NK-92 (cell line): ENCODE results near the gene GAPDHS.

Source experiments
- DNase-seq: peaks from one replicate; lab custom pipeline; 2025; ENCODE audit not compliant: unreplicated experiment; lab: John Stamatoyannopoulos, UW

The GAPDHS gene

GRCh38 chr19:35533201-35533821 is at the start of gene GAPDHS:
GAPDHS (plus strand) TSS chr19:35533456; CDS start chr19:35533528, 72 bp downstream.
- DNase-seq: no peak

DNA sequence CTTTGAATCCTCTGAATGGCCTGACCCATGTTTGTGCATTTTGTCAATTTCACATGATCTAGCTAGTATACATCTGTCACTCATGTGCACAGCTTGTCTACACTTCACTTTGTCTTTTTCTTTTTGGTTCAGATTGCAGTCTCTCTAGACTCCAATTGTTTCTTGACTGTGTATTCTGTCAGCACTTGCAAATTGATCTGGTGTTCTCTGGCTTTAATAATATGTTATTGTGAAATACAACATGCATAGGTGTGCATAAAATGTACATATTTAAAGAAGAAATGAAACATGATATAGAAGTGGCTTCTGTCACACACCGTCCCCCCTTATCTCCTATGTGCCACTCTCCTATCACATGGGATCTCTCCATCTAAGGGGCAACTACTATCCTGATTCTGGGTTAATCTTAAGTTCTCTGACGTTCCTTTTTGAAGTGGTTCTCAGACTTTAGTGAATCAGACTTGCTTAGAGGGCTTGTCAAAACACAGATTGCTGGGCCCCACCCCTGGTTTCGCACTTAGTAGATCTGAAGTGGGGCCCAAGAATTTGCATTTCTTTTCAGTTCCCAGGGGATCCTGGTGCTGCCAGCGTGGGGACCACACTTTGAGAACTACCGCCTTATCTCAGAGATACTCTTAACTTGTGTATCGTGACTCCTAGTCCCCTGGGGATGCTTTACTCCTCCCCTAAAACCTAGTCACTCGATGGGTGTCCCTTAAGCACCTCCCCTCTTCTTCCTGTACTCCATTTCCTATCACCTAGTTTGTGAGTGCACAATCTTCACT is 48.8 kb upstream of the GAPDHS start:
- DNase-seq: no peak

GRCh38 chr19:35486268-35486708 is 47.0 kb upstream of the GAPDHS start:
- no peak for DNase-seq

GRCh38 chr19:35487656-35488182 is 45.5 kb upstream of the GAPDHS start:
- no peak for DNase-seq

DNA sequence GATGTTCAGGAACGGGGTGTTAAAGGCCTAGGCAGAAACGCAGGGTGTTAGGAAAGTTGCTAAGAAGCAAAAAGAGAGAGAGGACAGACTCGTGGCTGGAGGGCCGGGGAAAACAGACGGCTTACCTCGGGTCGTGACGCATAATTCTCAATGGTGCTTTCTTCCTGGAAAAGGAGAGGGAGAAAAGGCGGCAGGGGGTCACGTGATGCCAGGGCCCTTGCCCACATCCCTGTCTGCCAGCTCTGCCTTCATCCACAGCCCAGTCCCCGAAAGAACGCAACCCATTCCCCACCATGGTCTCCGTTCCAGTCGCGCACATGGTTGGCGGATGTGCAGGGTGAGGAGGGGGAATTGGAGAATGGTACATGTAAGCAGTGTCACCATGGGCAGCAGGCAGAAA is 44.6 kb upstream of the GAPDHS start:
- no peak for DNase-seq

DNA sequence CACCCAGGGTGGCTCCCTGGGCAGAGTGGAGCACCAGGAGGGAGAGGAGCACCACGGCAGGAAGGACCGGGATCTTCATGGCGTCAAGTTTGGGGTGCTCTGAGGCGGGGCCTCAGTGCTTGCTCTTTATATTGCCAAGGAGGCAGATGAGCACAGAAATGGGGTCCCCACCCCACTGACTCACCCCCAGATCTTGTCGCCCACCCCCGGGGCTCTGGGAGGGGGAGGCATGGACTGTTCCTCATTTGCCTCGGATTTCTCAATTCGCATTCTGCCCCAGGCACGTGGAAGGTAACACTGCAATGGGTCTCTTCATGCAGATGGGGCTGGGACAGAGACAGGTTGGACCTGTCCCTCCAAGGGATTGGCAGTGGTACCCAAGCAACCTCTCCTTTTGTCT is 42.9 kb upstream of the GAPDHS start, which contains the start of gene KRTDAP:
Gene KRTDAP (minus strand): TSS at position 101 of the 400 bp plus-strand sequence. CDS start 22 bp downstream, at position 79.
- no peak for DNase-seq

- no peak for DNase-seq
These were observed 41.4 kb upstream of the GAPDHS start for GRCh38 chr19:35491836-35492360.

- no peak for DNase-seq
These were observed 39.3 kb upstream of the GAPDHS start for GRCh38 chr19:35493971-35494370.

GRCh38 chr19:35495107-35496064 is 37.9 kb upstream of the GAPDHS start:
- DNase-seq: no peak

- no peak for DNase-seq
These were observed 35.9 kb upstream of the GAPDHS start for GRCh38 chr19:35497406-35497805.

DNA sequence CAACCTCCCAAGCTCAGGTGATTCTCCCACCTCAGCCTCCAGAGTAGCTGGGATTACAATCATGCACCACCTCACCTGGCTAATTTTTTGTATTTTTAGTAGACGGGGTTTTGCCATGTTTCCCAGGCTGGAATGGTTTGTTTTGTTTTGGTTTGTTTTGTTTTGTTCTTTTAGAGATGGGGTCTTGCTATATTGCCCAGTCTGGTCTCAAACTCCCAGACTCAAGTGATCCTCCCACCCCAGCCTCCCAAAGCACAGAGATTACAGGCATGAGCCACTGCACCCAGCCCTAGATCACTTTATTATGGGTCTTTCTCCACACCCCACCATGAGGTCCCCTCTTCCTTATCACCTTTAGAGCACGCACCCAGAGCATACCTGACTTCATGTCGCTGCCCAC is 35.0 kb upstream of the GAPDHS start:
- no peak for DNase-seq

GRCh38 chr19:35498984-35499527 is 34.2 kb upstream of the GAPDHS start:
- no peak for DNase-seq

DNA sequence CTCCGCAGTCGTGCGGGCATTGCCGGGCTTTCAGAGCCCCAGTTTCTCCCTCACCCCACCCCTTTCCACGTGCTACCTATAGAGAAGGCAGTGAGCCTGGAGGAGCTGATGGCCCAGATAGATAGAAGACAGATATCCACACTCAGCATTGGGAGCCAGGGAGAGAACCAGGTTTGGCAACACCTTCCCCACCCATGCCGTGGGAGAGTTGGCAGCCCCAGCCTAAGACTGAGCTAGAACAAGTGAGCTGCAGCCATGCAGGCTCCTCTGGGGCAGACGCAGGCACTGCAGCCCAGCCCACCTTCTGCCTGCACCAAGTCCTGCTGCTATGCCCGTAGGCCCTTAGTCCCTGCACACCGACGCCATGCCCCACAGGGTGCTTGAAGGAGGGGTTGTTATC is 32.6 kb upstream of the GAPDHS start:
- DNase-seq: no peak

DNA sequence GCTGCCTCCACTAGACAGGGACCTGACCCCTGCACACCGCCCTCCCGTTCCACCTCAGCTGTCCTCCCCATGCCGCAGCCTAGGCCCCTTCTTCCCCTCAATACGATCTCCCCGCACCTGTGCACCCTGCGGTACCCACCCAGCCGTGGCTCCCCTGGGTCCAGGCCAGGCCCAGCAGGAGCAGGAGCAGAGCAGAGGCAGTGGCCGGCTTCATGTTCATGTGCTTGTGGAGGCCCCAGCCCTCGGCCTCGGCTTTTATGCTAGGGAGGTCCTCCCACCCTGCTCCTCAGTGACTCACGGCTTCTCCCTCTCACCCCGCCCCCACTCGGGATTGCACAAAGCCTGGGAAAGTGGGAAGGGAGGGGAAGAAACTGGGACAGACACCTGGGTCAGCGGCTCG is 31.6 kb upstream of the GAPDHS start:
- DNase-seq: no peak

- no peak for DNase-seq
These were observed 30.5 kb upstream of the GAPDHS start for GRCh38 chr19:35502751-35503150.

GRCh38 chr19:35506011-35506410 is 27.2 kb upstream of the GAPDHS start:
- DNase-seq: no peak

- no peak for DNase-seq
These were observed 25.7 kb upstream of the GAPDHS start for GRCh38 chr19:35507561-35507960.

DNA sequence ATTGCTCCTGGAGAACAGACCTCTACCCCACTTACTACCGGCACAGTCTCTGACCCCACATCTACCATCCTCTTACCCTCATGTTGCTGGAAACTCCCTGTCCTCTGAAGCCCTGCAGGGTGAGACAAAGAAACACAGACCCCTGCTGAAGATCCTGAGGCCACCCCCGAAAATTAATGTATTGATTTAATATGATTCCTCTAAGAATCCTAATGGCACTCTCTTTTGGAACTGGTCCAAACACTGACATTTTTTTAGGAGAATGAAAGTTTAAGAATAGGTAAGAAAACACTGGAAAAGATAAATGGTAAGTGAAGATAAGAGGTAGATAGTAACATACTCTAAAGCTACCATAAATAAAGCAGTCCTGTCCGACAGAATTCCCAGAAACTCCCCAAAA is 25.1 kb upstream of the GAPDHS start:
- DNase-seq: no peak

DNA sequence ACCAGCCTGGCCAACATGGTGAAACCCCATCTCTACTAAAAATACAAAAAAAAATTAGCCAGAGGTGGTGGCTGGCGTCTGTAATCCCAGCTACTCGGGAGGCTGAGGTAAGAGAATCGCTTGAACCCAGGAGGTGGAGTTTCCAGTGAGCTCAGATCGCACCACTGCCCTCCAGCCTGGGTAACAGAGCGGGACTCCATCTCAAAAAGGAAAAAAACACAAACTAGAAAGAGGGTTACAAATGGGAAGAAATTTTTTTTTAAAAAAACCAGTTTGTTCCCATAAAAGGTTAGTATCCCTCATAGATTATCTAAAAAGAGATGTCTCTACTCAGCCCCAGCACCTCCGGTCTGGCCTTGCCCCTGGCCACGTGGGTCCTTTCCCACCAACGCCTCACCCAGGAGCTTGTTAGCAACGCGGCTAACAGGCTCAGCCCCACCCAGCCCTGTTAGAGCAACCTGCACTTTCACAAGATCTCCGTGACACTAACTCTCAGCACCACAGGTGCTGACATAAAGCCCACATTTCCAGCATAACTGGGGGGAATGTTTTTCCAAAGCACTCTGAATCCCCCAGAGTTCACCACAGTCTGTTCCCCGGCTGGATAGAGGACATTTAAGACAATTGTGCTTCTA is 24.1 kb upstream of the GAPDHS start:
- DNase-seq: no peak
